NCI-H2107 treated with DMSO at 0.1 percent for 48 hours (cell line): ENCODE data around the gene MTMR10.

Source experiments
- DNase-seq: peaks from one replicate; lab custom pipeline; 2025; ENCODE audit not compliant: unreplicated experiment; lab: John Stamatoyannopoulos, UW

The MTMR10 gene, protein sequence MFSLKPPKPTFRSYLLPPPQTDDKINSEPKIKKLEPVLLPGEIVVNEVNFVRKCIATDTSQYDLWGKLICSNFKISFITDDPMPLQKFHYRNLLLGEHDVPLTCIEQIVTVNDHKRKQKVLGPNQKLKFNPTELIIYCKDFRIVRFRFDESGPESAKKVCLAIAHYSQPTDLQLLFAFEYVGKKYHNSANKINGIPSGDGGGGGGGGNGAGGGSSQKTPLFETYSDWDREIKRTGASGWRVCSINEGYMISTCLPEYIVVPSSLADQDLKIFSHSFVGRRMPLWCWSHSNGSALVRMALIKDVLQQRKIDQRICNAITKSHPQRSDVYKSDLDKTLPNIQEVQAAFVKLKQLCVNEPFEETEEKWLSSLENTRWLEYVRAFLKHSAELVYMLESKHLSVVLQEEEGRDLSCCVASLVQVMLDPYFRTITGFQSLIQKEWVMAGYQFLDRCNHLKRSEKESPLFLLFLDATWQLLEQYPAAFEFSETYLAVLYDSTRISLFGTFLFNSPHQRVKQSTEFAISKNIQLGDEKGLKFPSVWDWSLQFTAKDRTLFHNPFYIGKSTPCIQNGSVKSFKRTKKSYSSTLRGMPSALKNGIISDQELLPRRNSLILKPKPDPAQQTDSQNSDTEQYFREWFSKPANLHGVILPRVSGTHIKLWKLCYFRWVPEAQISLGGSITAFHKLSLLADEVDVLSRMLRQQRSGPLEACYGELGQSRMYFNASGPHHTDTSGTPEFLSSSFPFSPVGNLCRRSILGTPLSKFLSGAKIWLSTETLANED

GRCh38 chr15:30991255-30992235 lies at the start of gene MTMR10:
MTMR10 (minus strand) TSS chr15:30991628; CDS start chr15:30991506, 122 bp downstream.
- no peak for DNase-seq

GRCh38 chr15:31040611-31041010 lies 49.2 kb upstream of the MTMR10 start:
- DNase-seq, result no peak

DNA sequence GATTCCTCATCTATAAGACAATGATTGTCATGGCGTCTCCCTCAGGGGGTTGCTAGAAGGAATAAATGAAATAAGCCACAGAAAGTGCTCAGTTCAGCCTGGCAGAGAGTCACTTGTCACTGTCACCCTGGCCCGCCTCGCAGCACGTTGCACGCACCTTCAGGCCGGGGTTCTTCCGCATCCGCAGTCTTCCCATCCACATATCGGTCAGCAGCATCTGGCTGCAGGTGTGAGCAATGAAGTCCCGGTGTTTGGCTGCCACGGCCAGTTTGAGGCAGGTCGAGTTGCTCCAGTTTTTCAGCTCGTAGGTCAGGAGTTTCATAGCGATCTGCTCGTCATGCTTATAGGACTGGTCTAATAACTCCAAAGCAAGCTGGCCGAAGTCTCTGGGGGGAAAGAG lies 48.5 kb upstream of the MTMR10 start:
- no peak for DNase-seq

DNA sequence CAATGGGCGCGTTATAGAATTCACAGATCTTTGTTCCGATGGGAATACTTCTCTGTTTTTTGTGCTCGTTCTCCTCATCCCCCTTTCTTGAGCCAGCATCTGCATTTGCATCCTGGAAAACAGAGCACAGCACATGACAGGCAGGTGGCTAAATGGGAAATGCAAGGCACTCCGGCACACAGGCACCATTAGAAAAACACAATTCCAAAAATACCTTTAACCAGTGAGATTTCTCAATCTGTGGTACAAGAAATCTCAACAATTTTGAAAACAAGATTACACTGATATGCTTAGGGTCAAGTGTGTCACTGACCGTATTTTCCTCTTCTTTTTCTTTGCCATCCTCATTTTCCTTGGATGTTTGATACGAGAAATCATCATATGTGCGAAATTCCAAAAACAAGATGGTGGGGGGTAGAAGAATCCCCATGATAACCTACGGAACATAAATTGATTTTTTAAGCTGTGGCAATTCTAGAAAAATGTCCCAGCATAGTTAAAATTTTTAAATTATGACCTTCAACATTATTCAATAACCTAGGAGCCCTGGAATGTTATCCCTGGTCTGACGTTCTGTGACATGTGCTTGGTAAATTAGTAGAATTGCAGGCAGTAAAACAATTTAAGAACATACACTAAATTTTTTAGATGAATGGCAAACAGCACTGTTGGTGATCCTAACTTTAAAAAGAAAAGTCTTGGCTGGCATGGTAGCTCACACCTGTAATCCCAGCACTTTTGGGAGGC lies 46.5 kb upstream of the MTMR10 start:
- no peak for DNase-seq

- DNase-seq, result no peak
Observed at GRCh38 chr15:31036783-31037182, 45.4 kb upstream of the MTMR10 start.

DNA sequence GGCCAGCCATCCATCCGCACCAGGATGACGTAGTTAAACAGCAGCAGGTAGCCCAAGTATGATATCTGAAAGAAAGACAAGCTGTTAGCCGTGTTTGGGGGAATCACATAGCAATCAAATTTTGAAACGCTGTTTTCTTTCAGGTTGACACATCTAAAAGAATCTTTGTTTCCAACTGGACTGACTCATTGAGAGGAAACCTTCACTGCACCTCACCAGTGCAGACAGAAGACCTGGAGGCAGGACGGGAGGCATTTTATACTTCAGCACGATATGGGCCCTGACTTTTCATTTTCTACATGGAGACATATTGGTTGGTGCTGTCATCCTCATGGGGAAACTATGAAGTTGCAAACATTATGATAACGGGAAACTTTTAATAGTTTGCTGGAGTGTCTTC lies 44.2 kb upstream of the MTMR10 start:
- no peak for DNase-seq

DNA sequence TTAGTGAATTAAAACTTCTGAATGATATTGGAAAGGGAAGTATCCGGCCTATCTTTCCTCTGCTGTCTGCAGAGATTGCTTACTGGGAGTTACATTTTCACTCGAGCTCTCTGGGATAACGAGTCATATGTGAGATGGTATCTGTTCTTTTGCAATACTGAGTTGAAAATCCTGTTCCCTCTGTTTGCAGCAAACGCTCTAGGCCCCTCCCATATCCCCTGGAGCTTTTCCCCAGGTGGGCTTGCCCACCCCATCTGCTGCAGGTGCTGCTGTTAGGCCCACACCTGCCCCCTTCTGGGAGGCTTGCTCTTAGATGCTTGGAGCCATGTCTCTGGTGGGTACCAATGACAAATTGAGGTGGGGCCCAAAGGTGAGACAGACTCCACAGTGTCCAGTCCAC lies 42.7 kb upstream of the MTMR10 start:
- DNase-seq, result no peak

DNA sequence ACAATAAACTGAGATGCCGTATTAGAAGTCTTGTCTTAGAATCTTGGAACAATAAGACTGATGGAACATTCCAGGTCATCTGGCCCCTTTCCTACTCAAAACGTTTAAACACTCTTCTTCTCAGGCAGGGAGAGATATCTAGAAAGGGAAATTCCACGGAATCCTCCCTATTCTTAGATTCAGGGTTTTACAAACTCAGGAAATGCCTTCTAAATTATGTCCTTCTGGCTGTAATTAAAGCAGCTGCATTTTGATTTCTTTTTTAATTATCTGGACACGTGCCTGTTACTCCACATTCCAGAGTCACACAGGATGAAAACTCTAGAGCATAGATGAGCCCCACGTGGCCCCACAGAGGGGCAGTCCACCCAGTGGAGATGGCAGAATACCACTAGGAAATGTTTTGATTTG lies 41.5 kb upstream of the MTMR10 start:
- no peak for DNase-seq

DNA sequence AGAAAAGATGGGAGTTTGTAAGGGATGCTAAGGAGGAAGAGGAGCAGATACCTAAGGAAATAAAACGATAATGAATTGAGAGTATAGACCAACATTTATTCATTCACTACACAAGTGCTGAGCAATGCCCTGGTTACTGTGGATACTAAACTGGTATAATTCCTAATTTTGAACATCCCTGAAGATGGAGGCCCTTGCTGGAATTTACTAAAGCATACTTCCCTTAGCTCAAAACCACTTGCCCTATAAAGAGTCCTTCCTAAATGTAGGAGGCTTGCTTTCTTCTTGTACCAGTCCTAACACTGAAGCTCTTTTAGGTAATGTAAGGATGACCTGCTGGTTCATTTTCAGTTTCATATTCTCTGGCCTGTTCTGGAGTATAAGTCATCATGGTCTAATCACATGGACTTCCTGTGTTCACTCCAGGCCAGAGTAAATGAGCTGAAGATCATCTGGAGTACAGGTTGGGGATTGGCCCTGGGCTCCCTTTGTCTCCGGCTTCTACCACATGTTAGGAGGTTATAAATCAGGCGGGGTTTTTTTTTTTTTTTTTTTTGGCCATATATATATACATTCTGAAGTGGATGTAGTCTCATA lies 40.1 kb upstream of the MTMR10 start:
- DNase-seq, result no peak

GRCh38 chr15:31027910-31028578 lies 36.6 kb upstream of the MTMR10 start:
- DNase-seq, result no peak

GRCh38 chr15:31025996-31026395 lies 34.6 kb upstream of the MTMR10 start:
- DNase-seq, result no peak

DNA sequence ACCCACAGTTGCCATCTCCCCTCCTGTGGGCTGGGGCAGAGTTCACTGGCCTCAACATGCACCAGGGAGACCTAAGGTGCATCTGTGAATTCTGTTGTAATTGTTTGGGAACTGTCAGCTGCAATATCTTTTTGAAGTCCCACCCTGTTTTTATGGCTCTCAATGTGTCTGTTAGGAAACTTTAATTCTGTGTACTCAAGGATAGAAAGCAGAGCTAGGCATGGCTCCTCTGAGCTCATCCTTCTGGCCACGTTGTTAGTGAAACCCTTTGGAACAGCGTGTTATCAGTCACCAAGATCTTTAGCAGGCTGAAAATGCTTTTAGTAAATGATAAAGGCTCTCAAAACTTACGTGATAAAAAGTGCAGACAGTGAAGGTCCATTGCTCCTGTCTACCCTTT lies 33.6 kb upstream of the MTMR10 start:
- no peak for DNase-seq

GRCh38 chr15:31024330-31024729 lies 32.9 kb upstream of the MTMR10 start:
- no peak for DNase-seq

- no peak for DNase-seq
Observed at GRCh38 chr15:31023841-31024240, 32.4 kb upstream of the MTMR10 start.

DNA sequence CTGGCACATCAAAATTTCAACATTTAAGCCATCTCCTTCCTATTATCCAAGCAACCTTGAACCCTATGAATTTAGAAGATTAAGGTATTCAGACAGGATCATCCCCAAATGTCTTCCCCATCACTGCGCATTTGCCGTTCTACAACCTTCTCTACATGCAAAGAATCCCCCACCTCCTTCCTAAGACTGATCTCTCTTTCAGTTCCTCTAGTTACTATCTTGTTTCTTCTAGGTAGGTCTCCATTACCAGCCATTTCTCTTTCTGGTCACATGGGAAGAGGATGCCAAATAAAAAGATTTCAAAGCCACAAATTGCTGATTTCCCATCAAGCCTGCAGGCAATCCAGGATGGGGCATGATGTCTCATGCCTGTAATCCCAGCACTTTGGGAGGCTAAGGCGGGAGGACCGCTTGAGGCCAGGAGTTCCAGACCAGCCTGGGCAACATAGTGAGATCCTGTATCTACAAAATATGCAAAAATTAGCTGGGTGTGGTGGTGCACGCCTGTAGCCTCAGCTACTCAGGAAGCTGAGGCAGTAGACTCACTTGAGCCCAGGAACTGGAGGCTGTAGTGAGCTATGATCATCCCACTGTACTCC lies 29.7 kb upstream of the MTMR10 start:
- no peak for DNase-seq

GRCh38 chr15:31020542-31020941 lies 29.1 kb upstream of the MTMR10 start:
- no peak for DNase-seq

DNA sequence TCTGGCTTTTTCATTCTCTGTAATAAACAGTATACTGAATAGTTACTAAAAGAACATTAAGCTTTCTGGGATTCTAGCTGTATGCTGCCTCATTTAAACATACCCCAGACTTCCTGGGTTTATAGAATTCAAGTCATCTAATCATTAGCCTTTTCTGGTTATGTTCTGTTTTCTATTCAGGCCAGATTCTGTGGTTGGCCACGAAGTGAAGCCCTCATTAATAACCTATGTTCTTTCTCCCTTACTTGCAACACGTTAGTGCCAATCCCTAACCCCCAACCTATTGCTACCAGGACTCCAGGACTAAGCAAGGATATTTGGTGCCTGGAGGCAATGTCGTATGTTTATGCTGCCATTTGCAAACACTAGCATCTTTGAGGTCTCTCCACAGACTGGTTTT lies 28.6 kb upstream of the MTMR10 start:
- DNase-seq, result no peak

GRCh38 chr15:31017311-31017710 lies 25.9 kb upstream of the MTMR10 start:
- no peak for DNase-seq

GRCh38 chr15:31016446-31016915 lies 25.1 kb upstream of the MTMR10 start:
- DNase-seq, result no peak
